Upper lobe of left lung (tissue), 4 donors: ENCODE results near the gene DDX10.

Experiments used
- CTCF ChIP-seq, 6 experiments: fragments of 450-650 bp in 4 of 6; fragments of 200-600 bp in 2 of 6; sonication (generic) in 2 of 6; IDR thresholded peaks; one replicate each; pipeline ENCODE4 v1.5.1; 2016 to 2019; ENCODE audit warnings: antibody characterized with exemption in 6 of 6
- EP300 ChIP-seq, 4 donors: sonication (generic); formaldehyde crosslinking; IDR thresholded peaks; one replicate each; pipeline ENCODE4 v1.5.1; 2017; ENCODE audit warnings: antibody characterized with exemption in 4 of 4, control low read depth in 2 of 4
- POLR2A ChIP-seq, 4 donors: fragments of 450-650 bp; IDR thresholded peaks; one replicate each; pipeline ENCODE4 v1.5.1; 2016 to 2017; ENCODE audit warnings: antibody characterized with exemption in 4 of 4, mild to moderate bottlenecking in 2 of 4
- POLR2AphosphoS5 ChIP-seq, 2 donors: sonication (generic); formaldehyde crosslinking; IDR thresholded peaks; one replicate each; pipeline ENCODE4 v1.5.1; 2017; ENCODE audit warnings: antibody characterized with exemption in 2 of 2

- TF ChIP-seq CTCF (IDR thresholded peaks at IDR 0.05) (no peak), POLR2A (IDR thresholded peaks at IDR 0.05) (no peak), POLR2AphosphoS5 (IDR thresholded peaks at IDR 0.05) (no peak), EP300 (IDR thresholded peaks at IDR 0.05) (no peak)
Observed at GRCh38 chr11:108973402-108974162, 308.7 kb downstream of the DDX10 start.
